ENCODE results near the gene MSGN1. TPM values are rescaled to one million over a fixed set of nuclear protein-coding genes. Genes with fewer than 3 reads are reported as not detected.

The MSGN1 gene
- total and polyA plus RNA-seq, 3 experiments from 2014 or later: not detected

DNA sequence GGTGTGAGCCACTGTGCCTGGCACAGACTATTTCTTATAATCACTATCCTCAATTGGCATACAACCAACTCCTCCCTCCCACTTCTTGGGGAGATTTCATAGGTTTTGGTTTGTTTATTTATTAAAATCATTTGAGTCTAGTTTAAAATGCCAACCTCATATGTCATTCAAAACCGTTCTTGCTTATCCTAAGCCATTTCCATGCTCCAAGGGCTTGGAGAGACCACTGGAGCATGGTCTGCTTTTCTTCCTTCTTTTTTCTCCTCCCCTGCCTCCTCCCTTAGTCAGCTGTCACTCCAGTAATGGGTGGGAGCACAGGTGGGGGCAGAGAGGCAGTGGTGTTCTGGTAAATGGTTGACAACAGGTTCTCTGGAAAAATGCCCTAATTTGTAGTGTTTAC lies 41.8 kb downstream of the MSGN1 start:
- no peak overlapping the region for H3K4me3 Mint-ChIP-seq
- DNase-seq: no peak
- Histone ChIP-seq H3K4me1 (ENCODE audit: insufficient read depth, low read length) (no peaks in the 10 kb centered on the region), H3K27me3 (ENCODE audit: insufficient read depth, low read length, poor library complexity, severe bottlenecking) (no peaks in the 10 kb centered on the region), H3K27ac (ENCODE audit: low read depth, low read length) (no peak overlapping the region), H3K4me3 (ENCODE audit: low read length) (no peak overlapping the region), H3K36me3 (ENCODE audit: insufficient read depth, low read length) (no peaks in the 10 kb centered on the region), H3K9me3 (ENCODE audit: low read length) (no peaks in the 10 kb centered on the region)
- H3K9me3 Mint-ChIP-seq: peaks cover 0 to 3% (median 0%) of the 10 kb centered on the region in 5 donors
- peaks cover 13 to 51% of the 10 kb centered on the region in 2 donors for H3K27me3 Mint-ChIP-seq
- ChIA-PET CTCF (no interaction called here), POLR2A (no interaction called here)
- no peak overlapping the region for H3K27ac Mint-ChIP-seq
- no peaks in the 10 kb centered on the region for H3K4me1 Mint-ChIP-seq
- no peaks in the 10 kb centered on the region for H3K36me3 Mint-ChIP-seq

GRCh38 chr2:17863539-17863938 lies 47.3 kb downstream of the MSGN1 start:
- H3K9me3 ChIP-seq (ENCODE audit: low read length): no peaks in the 10 kb centered on the region
- Mint-ChIP-seq H3K27me3 (peaks cover 6 to 39% of the 10 kb centered on the region in 2 donors), H3K4me3 (no peak overlapping the region), H3K27ac (no peak overlapping the region), H3K4me1 (no peaks in the 10 kb centered on the region), H3K9me3 (no peaks in the 10 kb centered on the region), H3K36me3 (no peaks in the 10 kb centered on the region)
- H3K27ac ChIP-seq (ENCODE audit: low read depth, low read length): no peak overlapping the region
- DNase-seq: no peak
- H3K36me3 ChIP-seq (ENCODE audit: insufficient read depth, low read length): no peaks in the 10 kb centered on the region
- no peaks in the 10 kb centered on the region for H3K4me1 ChIP-seq (ENCODE audit: insufficient read depth, low read length)
- CTCF ChIA-PET: no interaction called here
- no peak overlapping the region for H3K4me3 ChIP-seq (ENCODE audit: low read length)
- POLR2A ChIA-PET: no interaction called here
- H3K27me3 ChIP-seq (ENCODE audit: insufficient read depth, low read length, poor library complexity, severe bottlenecking): no peaks in the 10 kb centered on the region

- Histone ChIP-seq H3K4me1 (ENCODE audit: insufficient read depth, low read length) (no peaks in the 10 kb centered on the region), H3K27ac (ENCODE audit: low read depth, low read length) (no peak overlapping the region), H3K36me3 (ENCODE audit: insufficient read depth, low read length) (no peaks in the 10 kb centered on the region), H3K27me3 (ENCODE audit: insufficient read depth, low read length, poor library complexity, severe bottlenecking) (no peaks in the 10 kb centered on the region), H3K9me3 (ENCODE audit: low read length) (no peaks in the 10 kb centered on the region), H3K4me3 (ENCODE audit: low read length) (no peak overlapping the region)
- no peak for DNase-seq
- Mint-ChIP-seq H3K36me3 (no peaks in the 10 kb centered on the region), H3K27ac (no peak overlapping the region), H3K4me3 (no peak overlapping the region), H3K27me3 (peaks cover 9 to 40% of the 10 kb centered on the region in 2 donors), H3K4me1 (no peaks in the 10 kb centered on the region), H3K9me3 (no peaks in the 10 kb centered on the region)
- ChIA-PET CTCF (no interaction called here), POLR2A (no interaction called here)
These were observed 48.4 kb downstream of the MSGN1 start for GRCh38 chr2:17864676-17865075.

GRCh38 chr2:17867133-17867532 lies 50.9 kb downstream of the MSGN1 start:
- no peak overlapping the region for H3K27ac Mint-ChIP-seq
- H3K4me3 Mint-ChIP-seq: no peak overlapping the region

More at GRCh38 chr2:17867133-17867532, 50.9 kb downstream of the MSGN1 start:
- Histone ChIP-seq H3K4me3 (ENCODE audit: low read length) (no peak overlapping the region), H3K36me3 (ENCODE audit: insufficient read depth, low read length) (no peaks in the 10 kb centered on the region), H3K27ac (ENCODE audit: low read depth, low read length) (no peak overlapping the region), H3K27me3 (ENCODE audit: insufficient read depth, low read length, poor library complexity, severe bottlenecking) (no peaks in the 10 kb centered on the region), H3K9me3 (ENCODE audit: low read length) (no peaks in the 10 kb centered on the region), H3K4me1 (ENCODE audit: insufficient read depth, low read length) (no peaks in the 10 kb centered on the region)
- Mint-ChIP-seq H3K36me3 (no peaks in the 10 kb centered on the region), H3K27me3 (peaks cover 11 to 37% of the 10 kb centered on the region in 2 donors), H3K4me1 (no peaks in the 10 kb centered on the region), H3K9me3 (no peaks in the 10 kb centered on the region)
- POLR2A ChIA-PET: no interaction called here
- CTCF ChIA-PET: no interaction called here
- DNase-seq: no peak

Other genes with a start within 250 kb of the MSGN1 start
- gene SMC6, start 62.6 kb upstream of the MSGN1 start, total RNA-seq: 10 to 100 TPM; 23.7 to 25.7 TPM
- gene SMC6, start 62.6 kb upstream of the MSGN1 start, polyA plus RNA-seq: 15.8 TPM
- gene GEN1, start 62.3 kb upstream of the MSGN1 start, total RNA-seq: 10 to 100 TPM; 23.6 to 28.8 TPM
- gene GEN1, start 62.3 kb upstream of the MSGN1 start, polyA plus RNA-seq: 0.31 TPM
- not detected for gene KCNS3, start 62.2 kb downstream of the MSGN1 start, total RNA-seq
- gene KCNS3, start 62.2 kb downstream of the MSGN1 start, polyA plus RNA-seq: not detected